K562 (cell line): ENCODE data around the gene EPB41L2.

Experiments
- MGA ChIP-seq: fragments of 450-650 bp; IDR thresholded peaks from 2 replicates; pipeline ENCODE4 v1.6.1; 2016; ENCODE audit warnings: mild to moderate bottlenecking, moderate library complexity
- TEAD4 ChIP-seq, 2 experiments: sonication (generic) in 1 of 2; formaldehyde crosslinking in 1 of 2; IDR thresholded peaks; 2 replicates each; pipeline versions ENCODE4 v1.6.1 to v1.8.0; 2012 to 2022; ENCODE audit warnings: borderline replicate concordance in 1 of 2, inconsistent platforms in 1 of 2, low read length in 1 of 2, mild to moderate bottlenecking in 1 of 2, missing genetic modification reagents in 1 of 2
- TF ChIP-seq, protein P1 (sequence below), 3 experiments: IDR thresholded peaks in 2 of 3; conservative IDR thresholded peaks in 1 of 3; 2 replicates each; pipeline ENCODE4 v1.5.1; 2011 to 2012; ENCODE audit warnings: low read length in 3 of 3, mild to moderate bottlenecking in 3 of 3, control low read depth in 2 of 3, improper control_type of control experiment in 1 of 3, inconsistent platforms in 1 of 3, low read depth in 1 of 3, mixed read lengths in 1 of 3, moderate library complexity in 1 of 3; ENCODE audit not compliant: insufficient read depth in 2 of 3

DNA sequence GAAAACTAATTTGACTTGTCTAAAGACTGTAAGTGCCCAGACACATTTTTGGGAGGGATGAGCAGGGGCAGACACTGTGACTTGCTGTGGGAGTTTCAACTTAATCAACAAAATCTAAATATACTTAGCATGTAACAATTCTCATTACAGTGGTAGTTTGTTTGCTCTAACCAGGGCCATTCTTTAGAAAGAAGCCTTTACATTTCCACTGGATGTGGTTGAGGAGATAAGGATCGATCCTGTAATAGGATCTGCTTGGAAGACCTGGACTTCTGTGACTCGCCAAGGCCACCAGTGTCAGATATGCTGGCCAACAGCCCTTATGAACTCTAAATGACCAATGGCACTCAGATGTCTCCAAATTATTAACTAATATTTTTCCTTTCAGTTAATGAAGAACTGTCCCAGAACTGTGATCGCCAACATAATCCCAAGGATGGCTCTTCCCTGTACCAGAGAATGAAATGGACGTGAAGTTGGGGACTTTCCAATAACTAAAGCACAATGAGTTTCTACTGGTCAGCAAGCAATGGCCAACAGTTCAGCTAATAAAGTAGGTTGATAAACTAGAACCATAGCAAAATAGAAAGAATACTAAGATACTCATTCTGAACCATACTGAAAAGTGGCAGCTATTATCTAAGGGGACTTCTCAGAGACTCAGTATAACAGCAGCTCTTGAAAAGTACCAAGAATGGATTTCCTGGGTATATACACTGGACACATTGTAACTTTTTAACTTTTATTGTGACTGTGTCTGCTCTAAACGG, 228.4 kb downstream of the EPB41L2 start:
- TF ChIP-seq TEAD4 (IDR thresholded peaks at IDR 0.05; ENCODE audit: low read length) = no peak
- TF ChIP-seq TEAD4 (CRISPR knock-in tag; IDR thresholded peaks at IDR 0.05; ENCODE audit: borderline replicate concordance) = no peak
- TF ChIP-seq, protein P1, sequence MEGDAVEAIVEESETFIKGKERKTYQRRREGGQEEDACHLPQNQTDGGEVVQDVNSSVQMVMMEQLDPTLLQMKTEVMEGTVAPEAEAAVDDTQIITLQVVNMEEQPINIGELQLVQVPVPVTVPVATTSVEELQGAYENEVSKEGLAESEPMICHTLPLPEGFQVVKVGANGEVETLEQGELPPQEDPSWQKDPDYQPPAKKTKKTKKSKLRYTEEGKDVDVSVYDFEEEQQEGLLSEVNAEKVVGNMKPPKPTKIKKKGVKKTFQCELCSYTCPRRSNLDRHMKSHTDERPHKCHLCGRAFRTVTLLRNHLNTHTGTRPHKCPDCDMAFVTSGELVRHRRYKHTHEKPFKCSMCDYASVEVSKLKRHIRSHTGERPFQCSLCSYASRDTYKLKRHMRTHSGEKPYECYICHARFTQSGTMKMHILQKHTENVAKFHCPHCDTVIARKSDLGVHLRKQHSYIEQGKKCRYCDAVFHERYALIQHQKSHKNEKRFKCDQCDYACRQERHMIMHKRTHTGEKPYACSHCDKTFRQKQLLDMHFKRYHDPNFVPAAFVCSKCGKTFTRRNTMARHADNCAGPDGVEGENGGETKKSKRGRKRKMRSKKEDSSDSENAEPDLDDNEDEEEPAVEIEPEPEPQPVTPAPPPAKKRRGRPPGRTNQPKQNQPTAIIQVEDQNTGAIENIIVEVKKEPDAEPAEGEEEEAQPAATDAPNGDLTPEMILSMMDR (IDR thresholded peaks at IDR 0.05 in 2 of 3, conservative IDR thresholded peaks at IDR 0.05 in 1 of 3; ENCODE audit: insufficient read depth in 2 of 3, low read depth in 1 of 3, low read length in 3 of 3) = no peak
- TF ChIP-seq MGA = no peak
